Measurements from ENCODE around the gene TYRP1.

Gene TYRP1

DNA sequence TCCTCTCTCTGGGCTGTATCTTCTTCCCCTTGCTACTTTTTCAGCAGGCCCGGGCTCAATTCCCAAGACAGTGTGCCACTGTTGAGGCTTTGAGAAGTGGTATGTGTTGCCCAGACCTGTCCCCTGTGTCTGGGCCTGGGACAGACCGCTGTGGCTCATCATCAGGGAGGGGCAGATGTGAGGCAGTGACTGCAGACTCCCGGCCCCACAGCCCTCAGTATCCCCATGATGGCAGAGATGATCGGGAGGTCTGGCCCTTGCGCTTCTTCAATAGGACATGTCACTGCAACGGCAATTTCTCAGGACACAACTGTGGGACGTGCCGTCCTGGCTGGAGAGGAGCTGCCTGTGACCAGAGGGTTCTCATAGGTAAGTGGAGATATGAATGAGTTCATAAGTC, 828 bp downstream of the TYRP1 start:
- TF ChIP-seq, protein P1, sequence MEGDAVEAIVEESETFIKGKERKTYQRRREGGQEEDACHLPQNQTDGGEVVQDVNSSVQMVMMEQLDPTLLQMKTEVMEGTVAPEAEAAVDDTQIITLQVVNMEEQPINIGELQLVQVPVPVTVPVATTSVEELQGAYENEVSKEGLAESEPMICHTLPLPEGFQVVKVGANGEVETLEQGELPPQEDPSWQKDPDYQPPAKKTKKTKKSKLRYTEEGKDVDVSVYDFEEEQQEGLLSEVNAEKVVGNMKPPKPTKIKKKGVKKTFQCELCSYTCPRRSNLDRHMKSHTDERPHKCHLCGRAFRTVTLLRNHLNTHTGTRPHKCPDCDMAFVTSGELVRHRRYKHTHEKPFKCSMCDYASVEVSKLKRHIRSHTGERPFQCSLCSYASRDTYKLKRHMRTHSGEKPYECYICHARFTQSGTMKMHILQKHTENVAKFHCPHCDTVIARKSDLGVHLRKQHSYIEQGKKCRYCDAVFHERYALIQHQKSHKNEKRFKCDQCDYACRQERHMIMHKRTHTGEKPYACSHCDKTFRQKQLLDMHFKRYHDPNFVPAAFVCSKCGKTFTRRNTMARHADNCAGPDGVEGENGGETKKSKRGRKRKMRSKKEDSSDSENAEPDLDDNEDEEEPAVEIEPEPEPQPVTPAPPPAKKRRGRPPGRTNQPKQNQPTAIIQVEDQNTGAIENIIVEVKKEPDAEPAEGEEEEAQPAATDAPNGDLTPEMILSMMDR (IDR thresholded peaks at IDR 0.05; ENCODE audit: borderline replicate concordance, control extremely low read depth, extremely low read depth, insufficient read depth, missing control alignments) = no peak
- in situ Hi-C loops (cut with MboI; ENCODE audit: low sequenced_read_pairs, unreplicated experiment) = no loop called here
- no peak for DNase-seq (ENCODE audit: low spot score)

GRCh38 chr9:12695474-12695873, 2.3 kb downstream of the TYRP1 start:
- in situ Hi-C loops (cut with MboI; ENCODE audit: low sequenced_read_pairs, unreplicated experiment) = no loop called here
- DNase-seq (ENCODE audit: low spot score) = no peak
- TF ChIP-seq, protein P1 (IDR thresholded peaks at IDR 0.05; ENCODE audit: borderline replicate concordance, control extremely low read depth, extremely low read depth, insufficient read depth, missing control alignments) = no peak

GRCh38 chr9:12696931-12697622, 3.9 kb downstream of the TYRP1 start:
- TF ChIP-seq, protein P1 (IDR thresholded peaks at IDR 0.05; ENCODE audit: borderline replicate concordance, control extremely low read depth, extremely low read depth, insufficient read depth, missing control alignments) = no peak
- DNase-seq (ENCODE audit: low spot score) = no peak
- in situ Hi-C loops (cut with MboI; ENCODE audit: low sequenced_read_pairs, unreplicated experiment) = no loop called here

GRCh38 chr9:12697719-12698118, 4.5 kb downstream of the TYRP1 start:
- TF ChIP-seq, protein P1 (IDR thresholded peaks at IDR 0.05; ENCODE audit: borderline replicate concordance, control extremely low read depth, extremely low read depth, insufficient read depth, missing control alignments) = no peak
- in situ Hi-C loops (cut with MboI; ENCODE audit: low sequenced_read_pairs, unreplicated experiment) = no loop called here
- no peak for DNase-seq (ENCODE audit: low spot score)

GRCh38 chr9:12698266-12698665, 5.1 kb downstream of the TYRP1 start:
- no peak for DNase-seq (ENCODE audit: low spot score)

GRCh38 chr9:12698986-12699385, 5.8 kb downstream of the TYRP1 start:
- no peak for DNase-seq (ENCODE audit: low spot score)
- in situ Hi-C loops (cut with MboI; ENCODE audit: low sequenced_read_pairs, unreplicated experiment) = no loop called here
- TF ChIP-seq, protein P1 (IDR thresholded peaks at IDR 0.05; ENCODE audit: borderline replicate concordance, control extremely low read depth, extremely low read depth, insufficient read depth, missing control alignments) = no peak

More at GRCh38 chr9:12698266-12698665, 5.1 kb downstream of the TYRP1 start:
- in situ Hi-C loops (cut with MboI; ENCODE audit: low sequenced_read_pairs, unreplicated experiment) = no loop called here
- TF ChIP-seq, protein P1 (IDR thresholded peaks at IDR 0.05; ENCODE audit: borderline replicate concordance, control extremely low read depth, extremely low read depth, insufficient read depth, missing control alignments) = no peak

Measured in GM13976 (cell line).